Stimulated activated CD4-positive, alpha-beta T cell treated with anti-CD3 and anti-CD28 coated beads, Interleukin-1b, Interleukin-23, amount 100 ng/mL, for 48 hours (primary cell): ENCODE results near the gene DEFB113.

Experiments
- DNase-seq: peaks from one replicate; pipeline ENCODE4 v3.0.0-alpha.2; 2020

DEFB113 gene

DNA sequence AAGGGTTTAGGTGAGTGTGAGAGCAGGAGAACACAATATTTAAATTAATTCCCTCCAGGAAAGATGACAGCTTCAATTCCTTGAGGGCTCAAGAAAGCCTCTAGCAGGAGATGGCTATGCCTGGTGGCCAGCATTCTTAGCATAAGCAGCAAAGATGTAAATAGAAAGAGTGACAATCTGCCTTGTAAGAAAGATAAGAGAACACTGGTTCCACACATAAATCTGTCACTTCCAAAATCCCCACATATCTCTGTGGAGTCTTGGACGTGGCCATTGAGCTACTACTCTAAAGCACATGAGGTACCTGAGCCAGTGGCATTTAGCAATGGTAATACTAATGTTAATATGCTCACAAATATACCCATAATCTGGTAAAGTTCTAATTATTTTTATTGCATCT lies 34.7 kb downstream of the DEFB113 start:
- DNase-seq = no peak

DNA sequence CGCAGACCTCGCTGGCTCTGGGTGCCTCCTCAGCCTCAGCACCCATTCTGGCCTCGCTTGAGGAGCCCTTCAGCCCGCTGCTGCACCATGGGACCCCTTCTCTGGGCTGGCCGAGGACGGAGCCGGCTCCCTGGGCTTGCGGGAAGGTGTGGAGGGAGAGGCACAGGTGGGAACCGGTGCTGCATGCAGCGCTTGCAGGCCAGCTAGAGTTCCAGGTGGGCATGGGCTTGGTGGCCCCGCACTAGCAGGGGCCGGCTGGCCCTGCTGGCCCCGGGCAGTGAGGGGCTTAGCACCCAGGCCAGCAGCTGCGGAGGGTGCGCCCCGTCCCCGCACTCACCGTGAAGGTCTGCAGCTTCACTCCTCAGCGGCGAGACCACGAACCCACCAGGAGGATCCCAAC lies 35.9 kb downstream of the DEFB113 start:
- DNase-seq = no peak

DNA sequence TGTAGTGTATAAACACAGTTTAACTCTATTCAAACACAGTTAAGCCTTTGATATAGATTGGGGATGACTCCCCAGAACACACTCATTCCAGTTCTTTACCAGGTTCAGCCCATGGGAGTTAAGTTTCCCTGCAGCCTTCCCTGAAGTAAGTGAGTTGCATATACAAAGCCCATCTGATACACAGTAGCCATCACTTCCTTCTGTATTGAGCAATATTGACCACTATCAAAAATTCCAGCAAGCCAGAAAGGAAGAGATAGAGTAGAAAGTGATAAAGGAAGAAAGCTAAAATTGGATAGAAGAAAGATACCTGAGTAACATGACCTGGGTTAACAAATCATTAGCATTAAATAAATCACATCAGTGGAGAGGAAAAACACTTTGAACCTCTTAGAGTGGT lies 40.1 kb downstream of the DEFB113 start:
- DNase-seq = no peak

DNA sequence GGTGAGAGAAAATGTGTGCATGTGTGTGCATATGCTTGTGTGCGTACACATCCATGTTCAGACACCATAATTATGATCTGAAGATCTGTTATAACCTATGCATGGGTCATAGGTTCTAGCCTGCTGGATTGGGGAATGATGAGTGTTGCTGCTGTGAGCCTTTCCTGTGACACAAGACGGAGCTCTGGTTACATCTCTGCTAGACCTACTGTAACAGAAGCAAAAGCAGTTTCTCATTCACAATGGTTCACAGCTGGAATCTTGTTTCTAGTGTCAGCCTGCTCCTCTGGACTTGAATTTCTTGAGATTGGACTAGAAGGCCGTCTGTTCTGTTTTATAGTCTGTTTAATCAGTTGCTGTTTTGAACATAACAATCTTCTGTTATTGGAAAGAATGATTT lies 45.6 kb downstream of the DEFB113 start:
- no peak for DNase-seq

DNA sequence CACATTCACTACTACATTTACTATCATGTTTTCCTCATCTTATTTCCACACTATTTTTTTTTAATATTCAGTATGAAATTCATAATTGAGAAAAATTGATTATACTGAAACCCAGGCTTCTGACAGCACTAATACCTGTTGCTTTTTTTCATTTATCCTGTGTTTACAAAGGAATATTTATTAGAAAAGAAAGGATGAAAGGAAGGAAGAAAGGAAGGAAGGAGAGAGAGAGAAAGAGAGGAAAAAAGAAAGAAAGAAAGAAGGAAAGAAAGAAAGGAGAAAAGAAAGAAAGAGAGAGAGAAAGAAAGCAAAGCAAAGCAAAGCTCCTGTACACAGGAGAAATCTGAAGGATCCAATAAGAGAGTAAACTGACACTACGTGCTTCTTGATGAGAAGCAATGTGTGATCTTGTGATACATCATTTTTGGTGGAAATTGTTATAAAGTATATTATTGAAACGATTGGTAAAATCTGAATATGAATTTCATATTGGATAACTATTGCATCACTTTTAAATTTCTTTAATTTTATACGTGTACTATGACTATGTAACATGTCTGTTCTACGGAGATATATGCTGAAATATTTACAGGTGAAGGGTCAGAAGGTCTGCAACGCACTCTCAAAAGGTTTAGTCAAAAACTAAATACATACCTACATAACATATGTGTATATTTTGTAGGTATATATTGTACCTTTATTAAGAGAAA lies 49.3 kb downstream of the DEFB113 start:
- no peak for DNase-seq

DNA sequence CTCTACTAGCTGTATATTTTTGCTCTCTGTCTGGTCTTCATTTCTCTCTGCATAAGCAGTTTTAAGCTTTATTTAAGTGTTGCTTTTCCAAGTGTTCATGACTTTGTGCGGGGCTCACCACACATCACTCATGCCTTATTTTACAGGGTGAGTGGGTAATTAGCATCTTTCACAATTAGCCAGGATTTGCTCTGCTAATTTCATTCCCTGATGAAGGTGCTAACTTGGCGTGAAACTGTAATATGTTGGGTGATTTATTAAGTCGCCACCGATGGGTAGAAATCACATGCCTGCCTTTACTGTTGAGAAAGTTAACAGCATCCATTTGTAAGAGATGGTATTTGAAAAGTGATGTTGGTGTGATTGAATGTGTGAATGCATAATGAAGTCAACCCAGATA lies 50.2 kb downstream of the DEFB113 start:
- no peak for DNase-seq

DNA sequence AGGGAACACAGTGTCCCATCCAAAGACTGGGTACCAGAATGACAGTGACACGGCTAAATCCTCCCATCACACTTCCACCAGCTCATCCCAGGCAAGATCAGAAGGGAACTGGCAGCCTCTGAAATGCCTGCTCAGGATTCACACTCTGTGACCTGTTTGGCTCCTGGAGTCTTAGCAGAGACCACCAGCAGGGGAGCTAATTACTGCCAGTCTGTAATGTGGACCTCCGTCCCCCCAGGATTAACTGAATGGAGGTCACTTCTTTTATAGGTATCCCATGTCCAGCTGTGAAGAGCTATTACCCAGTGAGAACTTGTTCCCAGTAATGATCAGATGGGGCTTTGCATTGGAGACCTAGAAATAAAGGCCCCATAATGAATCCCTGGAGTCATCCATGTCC lies 50.6 kb downstream of the DEFB113 start:
- no peak for DNase-seq
